KBM-7 (cell line): ENCODE measurements around the gene ILF3.
A peak's percentile ranks its signal among the peaks of the same experiment; 100 is the strongest.

ENCODE experiments used
- DNase-seq: peaks from one replicate; pipeline ENCODE4 v3.0.0-alpha.2; 2015
- in situ Hi-C: fragments of 300-500 bp; cut with MboI; formaldehyde crosslinking; loops from 2 replicates; pipeline ENCODE4 v1.14.3; 2020; ENCODE audit warnings: low sequenced_read_pairs, low pct_unique_long_range_greater_than_20kb, mixed read lengths

The ILF3 gene

GRCh38 chr19:10690341-10690781 lies 36.2 kb downstream of the ILF3 start:
- in situ Hi-C loops = no loop called here
- DNase-seq = no peak

- no peak for DNase-seq
- in situ Hi-C loops = no loop called here
Measured at GRCh38 chr19:10691178-10691881, 37.2 kb downstream of the ILF3 start.

DNA sequence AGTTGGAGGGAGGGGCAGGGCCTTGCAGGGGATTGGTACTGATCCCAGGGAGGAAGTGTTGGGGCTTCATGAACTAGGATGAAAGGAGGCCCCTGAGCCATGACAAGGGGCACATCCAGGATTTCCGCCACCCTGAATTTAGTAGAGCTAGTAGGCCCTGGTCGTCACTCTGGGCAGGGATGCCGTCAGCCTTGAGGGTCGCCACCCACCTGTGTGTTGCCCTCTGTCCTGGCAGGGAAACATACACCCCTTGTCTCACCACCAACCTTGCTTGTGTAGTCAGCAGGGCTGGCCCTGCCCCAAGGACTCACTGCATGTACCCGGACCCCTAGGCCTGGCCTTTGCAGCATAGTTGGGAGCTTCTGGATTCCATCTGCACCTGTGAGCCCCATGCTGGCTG lies 37.7 kb downstream of the ILF3 start:
- in situ Hi-C loops = no loop called here
- no peak for DNase-seq

DNA sequence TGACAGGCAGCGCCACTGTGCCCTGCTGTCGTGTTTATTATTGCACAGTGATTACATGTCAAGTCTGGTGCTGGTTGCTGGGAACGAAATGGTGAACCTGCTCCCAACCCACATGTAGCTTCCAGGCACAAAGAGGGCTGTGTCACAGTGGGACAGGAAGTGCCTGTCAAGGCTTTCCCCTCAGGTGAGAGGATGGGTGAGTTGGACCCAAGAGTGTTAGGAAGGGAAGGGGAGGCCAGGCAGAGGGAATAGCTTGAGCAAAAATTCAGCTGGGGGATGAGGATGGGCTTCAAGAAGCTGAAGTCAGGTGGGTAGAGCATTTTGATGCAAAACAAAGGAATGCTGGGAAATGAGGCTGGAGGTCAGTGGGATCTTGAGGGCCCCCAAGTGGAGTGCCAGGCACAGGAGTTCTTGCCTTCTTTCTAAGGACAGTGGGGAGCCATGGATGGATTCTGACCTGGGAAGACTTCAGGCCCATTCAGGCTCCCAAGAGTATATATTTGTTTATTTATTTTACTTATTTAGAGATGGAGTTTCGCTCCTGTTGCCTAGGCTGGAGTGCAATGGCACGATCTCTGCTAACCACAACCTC lies 38.6 kb downstream of the ILF3 start:
- in situ Hi-C loops = no loop called here
- DNase-seq = no peak

DNA sequence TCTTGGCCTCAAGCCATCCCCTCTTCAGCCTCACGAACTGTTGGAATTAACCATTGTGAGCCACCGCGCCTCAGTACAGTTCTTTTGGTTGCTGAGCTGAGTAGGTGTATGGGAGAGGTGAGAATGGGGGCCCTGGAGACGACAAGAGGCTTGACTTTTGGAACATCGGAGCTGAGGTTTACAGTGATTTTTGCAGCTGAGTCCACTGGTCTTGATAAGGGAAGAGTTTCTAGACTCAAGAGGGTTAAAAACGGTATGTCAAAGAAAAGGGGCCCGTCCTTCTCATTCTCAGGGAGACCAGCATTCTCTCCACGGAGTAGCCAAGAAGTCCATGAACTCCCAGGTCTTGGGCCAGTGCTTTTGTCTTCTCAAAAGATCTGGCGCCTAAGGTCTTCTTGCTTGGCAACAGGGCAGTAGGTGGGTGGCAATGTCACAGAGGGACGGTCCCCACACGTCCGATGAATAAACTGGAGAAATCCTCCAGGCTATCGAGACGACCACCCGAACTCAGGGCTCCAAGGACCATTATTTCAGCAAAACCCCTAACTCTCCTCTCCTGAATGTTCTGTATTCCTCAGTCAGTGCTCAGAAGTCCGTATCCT lies 40.7 kb downstream of the ILF3 start:
- in situ Hi-C loops = no loop called here
- DNase-seq = peak; percentile 15

DNA sequence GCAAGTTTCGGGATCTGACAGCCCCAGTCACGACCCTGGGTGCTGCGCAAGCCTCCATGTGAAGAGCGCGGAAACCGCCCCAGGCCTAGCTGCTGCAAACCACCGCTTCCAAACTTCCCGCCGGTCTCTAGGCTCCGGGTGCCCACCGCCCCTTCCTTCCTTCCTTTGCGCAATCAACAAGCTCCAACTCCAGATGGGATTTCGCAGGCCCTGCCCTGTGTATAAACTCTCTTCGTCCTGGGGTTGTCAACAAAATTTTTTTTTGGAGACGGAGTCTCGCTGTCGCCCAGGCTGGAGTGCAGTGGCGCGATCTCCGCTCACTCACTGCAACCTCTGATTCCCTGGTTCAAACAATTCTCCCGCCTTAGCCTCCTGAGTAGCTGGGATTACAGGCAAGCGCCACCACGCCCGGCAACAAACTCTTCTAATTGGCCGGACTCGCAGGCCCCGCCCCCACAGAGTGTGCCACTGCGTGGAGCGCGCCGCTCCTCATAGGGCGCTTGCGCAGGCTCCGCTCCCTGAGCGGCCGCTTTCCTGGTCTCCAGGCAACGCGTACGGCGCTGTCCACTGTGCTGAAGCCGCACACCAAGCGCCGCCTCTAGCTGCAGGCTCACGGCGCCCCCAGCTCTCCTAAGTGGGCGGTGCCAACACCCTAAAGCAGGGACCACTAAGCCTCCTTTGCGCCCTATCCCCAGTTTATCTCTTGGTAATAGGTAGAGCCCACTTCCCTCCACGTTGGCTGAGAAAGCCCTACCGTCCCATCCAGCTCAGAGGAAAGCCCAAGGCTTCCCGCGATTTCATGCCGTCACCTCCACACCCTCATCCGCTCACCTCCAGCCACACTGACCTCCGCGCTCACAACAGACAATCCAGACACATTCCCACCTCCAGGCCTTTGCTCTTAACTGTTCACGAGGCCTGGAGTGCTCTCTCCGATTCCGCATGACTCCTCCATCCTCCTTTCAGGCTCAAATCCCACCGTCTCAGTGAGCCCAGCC lies 41.6 kb downstream of the ILF3 start:
- DNase-seq = peak; percentile 97
- in situ Hi-C loops = no loop called here

GRCh38 chr19:10699650-10700335 lies 45.6 kb downstream of the ILF3 start:
- peak; percentile 65 for DNase-seq
- in situ Hi-C loops = no loop called here

- in situ Hi-C loops = no loop called here
- DNase-seq = peak; percentile 74
Measured at GRCh38 chr19:10701955-10702525, 47.9 kb downstream of the ILF3 start.

DNA sequence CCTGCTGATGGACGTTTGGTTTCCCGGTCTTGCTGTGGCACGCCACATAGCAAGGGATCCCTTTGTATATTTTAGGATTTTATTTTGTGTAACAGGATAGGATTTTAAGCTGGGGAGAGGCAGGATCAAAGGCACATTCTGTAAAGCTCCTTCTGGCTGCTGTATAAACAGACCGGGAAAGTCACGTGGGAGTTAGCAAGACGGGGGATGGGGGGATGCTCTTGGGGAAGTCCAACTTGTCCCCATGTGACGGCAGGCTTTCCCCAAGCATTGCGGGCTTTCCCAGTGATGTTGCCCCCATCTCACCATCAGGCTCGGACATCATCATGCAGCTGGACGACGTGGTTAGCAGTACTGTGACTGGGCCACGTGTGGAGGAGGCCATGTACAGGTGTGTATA lies 52.8 kb downstream of the ILF3 start:
- DNase-seq = no peak
- in situ Hi-C loops = no loop called here

DNA sequence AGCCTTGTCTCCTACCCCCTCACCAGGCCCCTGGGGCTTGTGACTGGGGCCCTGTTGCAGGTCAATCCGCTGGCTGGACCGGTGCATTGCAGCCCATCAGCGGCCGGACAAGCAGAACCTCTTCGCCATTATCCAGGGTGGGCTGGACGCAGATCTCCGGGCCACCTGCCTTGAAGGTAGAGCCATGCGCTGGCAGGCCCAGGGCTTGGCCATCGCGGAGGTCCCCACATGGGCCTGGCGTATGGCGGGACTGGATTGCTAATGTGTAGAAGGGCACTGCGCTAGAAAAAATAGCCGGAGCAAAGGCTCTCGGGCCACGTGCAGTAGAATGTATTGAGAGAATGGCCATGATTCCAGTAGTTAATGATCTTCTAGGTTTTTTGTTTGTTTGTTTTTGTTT lies 53.3 kb downstream of the ILF3 start:
- in situ Hi-C loops = no loop called here
- no peak for DNase-seq

DNA sequence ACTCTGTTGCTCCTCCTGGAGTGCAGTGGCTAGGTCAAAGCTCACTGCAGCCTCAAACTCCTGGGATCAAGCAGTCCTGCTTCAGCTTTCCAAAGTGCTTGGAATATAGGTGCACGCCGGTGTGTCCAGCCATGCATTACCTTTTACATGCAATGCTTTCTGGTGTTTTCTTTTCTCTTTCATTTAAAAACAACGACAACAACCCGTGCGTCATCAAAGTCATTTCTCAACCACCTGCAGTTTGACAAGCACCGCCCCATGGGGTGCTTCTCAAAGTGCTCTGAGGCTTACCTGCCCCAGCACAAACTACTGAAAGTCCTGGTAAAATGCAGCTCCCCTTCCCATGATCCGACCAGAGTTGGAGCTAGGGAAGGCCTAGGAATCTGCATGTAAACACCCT lies 54.1 kb downstream of the ILF3 start:
- in situ Hi-C loops = no loop called here
- no peak for DNase-seq

GRCh38 chr19:10712045-10712444 lies 57.9 kb downstream of the ILF3 start:
- no peak for DNase-seq
- in situ Hi-C loops = no loop called here

DNA sequence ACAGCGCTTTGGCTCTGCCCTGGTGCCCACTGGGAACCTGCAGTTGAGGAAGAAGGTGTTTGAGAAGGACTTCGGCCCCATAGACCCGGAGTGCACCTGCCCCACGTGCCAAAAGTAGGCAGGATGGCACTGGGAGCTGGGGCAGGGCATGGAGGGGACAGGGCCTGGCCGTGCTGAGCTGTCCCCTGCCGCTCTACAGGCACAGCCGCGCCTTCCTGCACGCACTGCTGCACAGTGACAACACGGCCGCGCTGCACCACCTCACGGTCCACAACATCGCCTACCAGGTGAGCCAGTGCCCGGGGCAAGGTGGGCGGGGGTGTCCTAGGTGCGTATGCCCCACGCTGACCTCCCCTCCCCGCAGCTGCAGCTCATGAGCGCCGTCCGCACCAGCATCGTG lies 58.6 kb downstream of the ILF3 start:
- in situ Hi-C loops = no loop called here

DNA sequence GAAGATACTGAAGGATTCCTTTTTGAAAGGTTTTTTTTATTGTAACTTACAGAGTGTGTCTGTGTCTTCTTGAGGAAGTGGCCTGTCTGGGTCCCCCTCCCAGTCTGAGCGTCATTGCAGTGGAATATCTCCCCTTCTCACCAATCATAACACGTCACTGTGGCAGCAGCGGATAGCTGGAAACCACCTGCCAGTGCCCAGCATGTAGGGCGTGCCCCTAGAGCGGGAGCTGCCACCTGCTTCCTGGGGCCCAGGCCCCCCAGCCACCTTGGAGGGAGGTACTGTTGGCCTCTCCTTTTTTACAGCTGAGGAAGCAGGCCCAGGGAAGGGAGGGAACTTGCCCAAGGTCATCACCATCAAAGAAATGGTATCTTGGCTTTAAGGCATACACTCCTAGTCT lies 59.2 kb downstream of the ILF3 start:
- in situ Hi-C loops = no loop called here
- DNase-seq = peak; percentile 16

More for the DNA sequence above, 58.6 kb downstream of the ILF3 start:
- DNase-seq = no peak

DNA sequence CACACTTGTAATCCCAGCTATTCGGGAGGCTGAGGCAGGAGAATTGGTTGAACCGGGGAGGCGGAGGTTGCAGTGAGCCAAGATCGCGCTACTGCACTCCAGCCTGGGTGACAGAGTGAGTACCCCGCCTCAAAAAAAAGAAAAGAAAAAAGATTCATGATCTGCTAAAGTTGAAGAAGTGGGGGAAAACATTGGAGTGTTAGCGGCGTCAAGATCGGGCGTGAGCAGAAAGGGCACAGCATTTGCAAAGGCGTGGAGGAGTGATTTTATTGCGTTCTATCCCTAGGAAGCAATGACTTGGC lies 62.9 kb downstream of the ILF3 start:
- in situ Hi-C loops = no loop called here
- DNase-seq = no peak

DNA sequence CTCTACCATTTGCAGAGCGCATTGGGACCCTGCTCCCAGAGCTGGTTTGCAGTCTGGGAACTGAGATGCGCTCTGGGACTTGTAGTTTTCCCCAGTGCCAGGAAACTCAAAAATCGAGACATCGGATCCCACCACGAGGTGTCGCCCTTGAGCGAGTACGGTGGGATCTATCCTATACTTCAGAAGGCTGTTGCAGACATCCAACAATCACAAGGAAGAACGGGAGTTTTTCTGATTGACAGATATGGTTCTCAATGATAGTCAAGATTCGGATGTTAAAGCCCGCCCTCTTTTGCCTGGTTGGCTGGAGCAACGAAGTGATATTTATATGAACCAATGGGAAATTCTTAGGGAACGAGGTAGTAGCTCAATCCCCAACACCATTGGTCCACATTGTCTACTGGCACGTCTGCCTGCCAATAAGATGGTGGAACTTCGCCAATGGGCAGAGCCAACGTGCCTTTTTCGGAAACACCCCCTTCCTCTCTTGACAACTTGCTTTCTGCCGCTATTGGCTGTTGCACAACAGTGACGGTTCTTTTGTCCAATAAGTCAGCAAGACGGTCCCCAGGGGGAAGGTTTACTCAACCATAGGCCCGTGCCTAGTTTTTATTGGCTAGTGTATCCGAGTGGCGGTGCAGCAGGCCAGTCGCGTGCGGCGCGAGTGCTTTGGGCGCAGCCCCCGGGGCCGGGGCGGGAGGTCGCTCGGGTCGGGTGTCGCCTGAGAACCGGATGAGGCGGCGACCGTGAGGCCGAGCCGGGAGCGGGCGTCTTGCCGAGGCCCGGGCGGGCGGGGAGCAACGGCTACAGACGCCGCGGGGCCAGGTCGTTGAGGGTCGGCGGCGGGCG lies 63.4 kb downstream of the ILF3 start, which contains the start of gene DNM2:
DNM2 (plus strand) TSS at position 724 of the 849 bp plus-strand sequence. CDS start 164 bp downstream, outside the sequence.
- peak; percentile 100 for DNase-seq

GRCh38 chr19:10718205-10719196 lies 64.4 kb downstream of the ILF3 start:
- in situ Hi-C loops = no loop called here
- DNase-seq = peak; percentile 38

More for the DNA sequence above, 63.4 kb downstream of the ILF3 start, which contains the start of gene DNM2:
- in situ Hi-C loops = no loop called here
